Cardiac fibroblast (primary cell): ENCODE measurements around the gene MUC16.

Experiments used
- DNase-seq, 2 donors: peaks; one replicate each; pipeline versions ENCODE4 v3.0.0 to v3.0.0-alpha.2; 2010; ENCODE audit warnings: low read depth in 2 of 2
- H3K4me3 ChIP-seq, 2 donors: replicated peaks in 1 of 2; 1 replicate in 1 of 2; 2 replicates in 1 of 2; pipeline ENCODE4 v1.5.1; 2011; ENCODE audit warnings: low read depth in 2 of 2, low read length in 2 of 2, mild to moderate bottlenecking in 2 of 2, moderate library complexity in 1 of 2
- TF ChIP-seq, protein P1 (sequence below): IDR thresholded peaks from one replicate; pipeline ENCODE4 v1.5.1; 2011; ENCODE audit warnings: low read depth, mild to moderate bottlenecking, low read length, inconsistent platforms

The MUC16 gene

DNA sequence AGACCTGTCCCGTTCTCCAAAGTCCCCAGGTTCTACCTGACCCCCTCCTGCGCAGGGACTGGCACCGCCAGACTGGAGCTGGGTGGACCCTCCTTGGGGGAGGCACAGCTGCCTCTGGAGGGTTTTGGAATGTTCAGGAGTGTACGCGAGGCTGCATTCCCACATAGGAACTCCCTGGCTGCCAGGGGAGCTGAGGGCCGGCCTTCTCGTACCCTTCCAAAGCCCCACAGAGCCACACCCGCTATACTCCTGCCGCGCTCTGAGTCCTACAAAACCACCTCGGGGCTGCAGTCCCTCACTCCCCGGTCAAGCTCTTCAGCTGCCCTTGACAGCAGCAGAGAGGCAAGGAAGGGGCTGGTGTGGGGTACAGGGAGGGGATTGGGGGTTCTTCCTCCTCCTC is 484 bp upstream of the MUC16 start:
- no peak for DNase-seq

DNA sequence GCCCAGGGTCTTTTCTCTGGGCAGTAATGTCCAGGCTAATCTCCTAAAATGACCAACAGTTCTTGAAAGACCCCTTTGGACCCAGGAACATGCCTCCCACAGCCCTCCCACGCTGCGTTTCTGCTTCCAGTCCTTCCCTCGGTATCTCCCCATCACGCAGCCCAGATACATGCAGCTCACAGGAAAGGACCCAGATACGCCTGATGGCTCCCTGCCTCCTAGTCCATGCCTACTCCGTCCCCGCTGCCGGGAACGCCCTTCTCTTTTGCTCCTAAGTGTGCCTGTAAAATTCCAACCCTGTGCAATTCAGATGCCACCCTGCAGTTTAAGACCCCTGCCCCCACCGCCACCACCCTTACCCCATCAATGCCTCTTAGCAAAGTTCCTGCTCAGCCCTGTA is 778 bp downstream of the MUC16 start:
- no peak overlapping the region for H3K4me3 ChIP-seq
- no peak for DNase-seq
- TF ChIP-seq, protein P1, sequence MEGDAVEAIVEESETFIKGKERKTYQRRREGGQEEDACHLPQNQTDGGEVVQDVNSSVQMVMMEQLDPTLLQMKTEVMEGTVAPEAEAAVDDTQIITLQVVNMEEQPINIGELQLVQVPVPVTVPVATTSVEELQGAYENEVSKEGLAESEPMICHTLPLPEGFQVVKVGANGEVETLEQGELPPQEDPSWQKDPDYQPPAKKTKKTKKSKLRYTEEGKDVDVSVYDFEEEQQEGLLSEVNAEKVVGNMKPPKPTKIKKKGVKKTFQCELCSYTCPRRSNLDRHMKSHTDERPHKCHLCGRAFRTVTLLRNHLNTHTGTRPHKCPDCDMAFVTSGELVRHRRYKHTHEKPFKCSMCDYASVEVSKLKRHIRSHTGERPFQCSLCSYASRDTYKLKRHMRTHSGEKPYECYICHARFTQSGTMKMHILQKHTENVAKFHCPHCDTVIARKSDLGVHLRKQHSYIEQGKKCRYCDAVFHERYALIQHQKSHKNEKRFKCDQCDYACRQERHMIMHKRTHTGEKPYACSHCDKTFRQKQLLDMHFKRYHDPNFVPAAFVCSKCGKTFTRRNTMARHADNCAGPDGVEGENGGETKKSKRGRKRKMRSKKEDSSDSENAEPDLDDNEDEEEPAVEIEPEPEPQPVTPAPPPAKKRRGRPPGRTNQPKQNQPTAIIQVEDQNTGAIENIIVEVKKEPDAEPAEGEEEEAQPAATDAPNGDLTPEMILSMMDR = no peak

More for the DNA sequence above, 484 bp upstream of the MUC16 start:
- TF ChIP-seq, protein P1 = no peak
- H3K4me3 ChIP-seq = no peak overlapping the region

DNA sequence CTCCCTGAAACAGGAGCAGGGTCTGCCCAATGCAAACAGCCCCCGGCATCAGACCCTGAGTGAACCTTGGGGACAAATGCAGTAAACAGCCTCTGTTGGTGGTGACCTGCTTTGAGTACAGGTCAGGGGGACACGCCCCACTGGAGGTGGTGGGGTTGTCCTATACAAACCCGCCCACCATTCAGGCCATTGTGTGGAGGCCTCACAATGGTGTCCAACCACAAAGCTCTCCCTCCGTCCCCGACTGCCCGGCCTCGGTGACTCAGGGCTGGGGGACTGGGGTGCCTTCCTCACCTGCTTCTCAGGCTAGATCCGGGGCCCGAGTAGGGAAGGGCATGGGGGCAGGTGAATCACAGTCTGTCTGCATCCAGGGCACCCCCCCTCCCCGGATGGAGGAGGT is 1.5 kb downstream of the MUC16 start:
- no peak overlapping the region for H3K4me3 ChIP-seq
- no peak for DNase-seq
- TF ChIP-seq, protein P1 = no peak

DNA sequence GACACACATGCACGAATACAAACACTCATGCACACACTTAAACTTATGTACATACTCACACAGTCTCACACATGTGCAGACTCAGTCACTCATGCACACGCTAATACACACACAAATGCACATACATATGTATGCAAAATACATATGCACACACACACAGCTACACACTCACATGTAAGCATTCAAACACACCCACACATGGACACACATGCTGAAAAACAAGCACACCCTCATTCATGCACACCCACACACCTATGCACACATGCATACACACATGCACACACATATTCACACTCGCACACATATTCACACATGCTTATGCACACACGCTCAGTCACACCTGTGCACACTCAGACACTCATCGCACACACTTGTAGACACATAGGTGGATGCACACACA is 9.3 kb downstream of the MUC16 start:
- no peak for DNase-seq
- TF ChIP-seq, protein P1 = no peak
- H3K4me3 ChIP-seq = no peak overlapping the region

DNA sequence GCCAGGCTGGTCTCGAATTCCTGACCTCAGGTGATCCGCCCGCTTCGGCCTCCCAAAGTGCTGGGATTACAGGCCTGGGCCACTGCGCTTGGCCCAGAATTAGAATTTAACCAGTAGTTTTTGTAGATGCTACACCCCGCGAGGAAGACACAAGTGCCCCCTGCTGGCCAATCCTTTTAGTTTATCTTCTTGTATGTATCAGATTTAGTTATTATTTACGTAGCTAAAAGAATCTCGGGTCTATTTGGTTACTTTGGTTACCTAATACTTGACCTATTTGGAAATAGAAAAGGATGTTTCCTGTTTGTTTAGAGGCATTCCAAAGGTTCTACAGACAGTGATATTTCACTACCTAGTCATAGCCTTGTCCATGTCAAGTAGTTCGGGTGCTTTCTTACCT is 22.0 kb downstream of the MUC16 start:
- TF ChIP-seq, protein P1 = no peak
- H3K4me3 ChIP-seq = no peak overlapping the region
- no peak for DNase-seq

DNA sequence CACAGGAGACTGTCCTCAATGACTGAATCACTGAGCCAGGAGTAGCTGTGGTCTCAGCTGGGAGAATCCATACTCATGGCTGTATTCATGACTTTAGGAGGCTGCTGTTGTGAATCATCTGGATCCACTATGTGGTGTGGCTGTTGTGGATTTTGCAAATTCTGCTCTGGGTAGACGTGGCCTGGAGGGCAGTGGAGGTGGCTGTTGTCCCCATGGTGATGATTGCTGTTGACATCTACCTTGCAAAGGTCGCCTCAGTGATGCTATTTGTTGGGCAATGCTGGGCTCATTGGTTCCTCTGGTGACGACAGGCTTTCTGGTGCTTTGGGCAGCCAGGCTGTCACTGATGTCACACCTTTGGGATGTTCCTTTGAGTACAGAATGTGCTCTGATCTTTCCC is 23.9 kb downstream of the MUC16 start:
- TF ChIP-seq, protein P1 = no peak
- no peak for DNase-seq
- H3K4me3 ChIP-seq = no peak overlapping the region

DNA sequence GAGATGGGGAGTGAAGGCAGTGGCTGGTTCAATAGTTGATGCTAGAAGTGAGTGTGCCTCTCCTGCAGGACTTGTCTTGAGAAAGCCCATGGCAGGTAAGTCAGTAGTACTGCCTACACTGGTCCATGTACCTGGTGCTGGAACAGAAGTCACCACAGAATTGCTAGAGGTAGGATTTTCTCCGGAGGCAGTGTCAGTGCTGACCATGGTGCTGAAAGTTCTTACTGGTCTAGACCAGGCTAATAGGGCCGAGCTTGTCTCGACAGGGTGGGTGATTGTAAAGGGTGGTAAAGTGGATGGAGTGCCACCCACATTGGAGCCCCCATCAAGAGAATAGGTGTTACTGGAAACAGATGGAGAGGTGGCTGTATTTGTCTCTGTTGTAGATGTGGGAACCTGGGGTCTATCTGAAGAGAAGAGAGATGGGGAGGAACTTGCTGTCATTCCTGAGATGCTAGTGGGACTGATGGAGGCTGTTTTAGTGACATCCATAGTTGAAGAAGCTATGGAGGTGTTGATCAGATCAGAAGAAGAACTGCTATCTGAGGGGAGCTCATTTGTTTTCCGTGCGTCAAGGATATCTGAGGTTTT is 36.6 kb downstream of the MUC16 start:
- peak in 1 of 2 donors; percentile 9 for DNase-seq
- H3K4me3 ChIP-seq = no peak overlapping the region
- TF ChIP-seq, protein P1 = no peak
